HEK293 (cell line): ENCODE results near the gene LHFPL2.

Source experiments
- CTCF ChIA-PET: fragments of 350-600 bp; formaldehyde crosslinking; extraction: SDS; loops from one replicate; lab custom pipeline; 2021; ENCODE audit warnings: antibody characterized with exemption; lab: Yijun Ruan, JAX
- POLR2A ChIA-PET: fragments of 300-600 bp; formaldehyde crosslinking; extraction: SDS; loops from one replicate; lab custom pipeline; 2020; ENCODE audit warnings: antibody characterized with exemption, inconsistent platforms; lab: Yijun Ruan, JAX
- H3K27ac ChIP-seq: fragments of 200-500 bp; sonication (Bioruptor generic); 2 replicates; pipeline ENCODE4 v1.5.1; 2014; ENCODE audit warnings: low read depth, low read length, control low read depth, inconsistent platforms; ENCODE audit errors: extremely low read depth
- H3K36me3 ChIP-seq, 2 experiments: fragments of 200-500 bp in 1 of 2; sonication (Bioruptor generic) in 1 of 2; 1 replicate in 1 of 2; 2 replicates in 1 of 2; pipeline ENCODE4 v1.5.1; 2014 to 2017; ENCODE audit warnings: inconsistent platforms in 2 of 2, low read length in 2 of 2; ENCODE audit not compliant: control insufficient read depth in 2 of 2, insufficient read depth in 1 of 2
- H3K4me1 ChIP-seq: fragments of 200-500 bp; sonication (Bioruptor generic); 2 replicates; pipeline ENCODE4 v1.5.1; 2014; ENCODE audit warnings: mild to moderate bottlenecking, low read length, inconsistent platforms; ENCODE audit not compliant: control insufficient read depth, insufficient read depth
- H3K4me3 ChIP-seq: 2 replicates; pipeline ENCODE4 v1.5.1; 2011; ENCODE audit warnings: low read depth, mild to moderate bottlenecking, control low read depth, low read length, moderate library complexity
- H3K9me3 ChIP-seq: fragments of 200-500 bp; sonication (Bioruptor generic); 2 replicates; pipeline ENCODE4 v1.5.1; 2014; ENCODE audit warnings: low read depth, low read length, inconsistent platforms; ENCODE audit not compliant: control insufficient read depth, insufficient read depth
- HOXD13 ChIP-seq: sonication (generic); formaldehyde crosslinking; IDR thresholded peaks from 2 replicates; pipeline ENCODE4 v1.8.0; 2022; ENCODE audit warnings: missing genetic modification reagents, borderline replicate concordance
- ZBTB48 ChIP-seq: fragments of 450-650 bp; formaldehyde crosslinking; IDR thresholded peaks from 2 replicates; pipeline ENCODE4 v1.5.1; 2016; ENCODE audit warnings: missing biosample characterization, missing genetic modification characterization
- ZFP69B ChIP-seq: fragments of 450-650 bp; formaldehyde crosslinking; IDR thresholded peaks from 2 replicates; pipeline ENCODE4 v1.5.1; 2016; ENCODE audit warnings: missing biosample characterization, missing genetic modification characterization
- ZIC2 ChIP-seq: fragments of 450-650 bp; formaldehyde crosslinking; IDR thresholded peaks from 2 replicates; pipeline ENCODE4 v1.5.1; 2016; ENCODE audit warnings: missing biosample characterization, missing genetic modification characterization
- ZNF121 ChIP-seq: fragments of 450-650 bp; formaldehyde crosslinking; IDR thresholded peaks from 2 replicates; pipeline ENCODE4 v1.5.1; 2016; ENCODE audit warnings: missing biosample characterization, missing genetic modification characterization
- ZNF37A ChIP-seq: fragments of 450-650 bp; IDR thresholded peaks from 2 replicates; pipeline ENCODE4 v1.5.1; 2018; ENCODE audit warnings: missing biosample characterization, missing genetic modification characterization
- ZNF423 ChIP-seq: fragments of 450-650 bp; formaldehyde crosslinking; IDR thresholded peaks from 2 replicates; pipeline ENCODE4 v1.5.1; 2016; ENCODE audit warnings: missing biosample characterization, missing genetic modification characterization
- ZNF660 ChIP-seq: fragments of 450-650 bp; IDR thresholded peaks from 2 replicates; pipeline ENCODE4 v1.5.1; 2018; ENCODE audit warnings: missing biosample characterization, mild to moderate bottlenecking, missing genetic modification characterization
- TF ChIP-seq, protein P1 (sequence below): fragments of 450-650 bp; formaldehyde crosslinking; IDR thresholded peaks from 2 replicates; pipeline ENCODE4 v1.5.1; 2016; ENCODE audit warnings: missing biosample characterization, missing genetic modification characterization
- TF ChIP-seq, protein P2 (sequence below): fragments of 450-650 bp; formaldehyde crosslinking; IDR thresholded peaks from 2 replicates; pipeline ENCODE4 v1.5.1; 2017; ENCODE audit warnings: missing biosample characterization, missing genetic modification characterization

The LHFPL2 gene

DNA sequence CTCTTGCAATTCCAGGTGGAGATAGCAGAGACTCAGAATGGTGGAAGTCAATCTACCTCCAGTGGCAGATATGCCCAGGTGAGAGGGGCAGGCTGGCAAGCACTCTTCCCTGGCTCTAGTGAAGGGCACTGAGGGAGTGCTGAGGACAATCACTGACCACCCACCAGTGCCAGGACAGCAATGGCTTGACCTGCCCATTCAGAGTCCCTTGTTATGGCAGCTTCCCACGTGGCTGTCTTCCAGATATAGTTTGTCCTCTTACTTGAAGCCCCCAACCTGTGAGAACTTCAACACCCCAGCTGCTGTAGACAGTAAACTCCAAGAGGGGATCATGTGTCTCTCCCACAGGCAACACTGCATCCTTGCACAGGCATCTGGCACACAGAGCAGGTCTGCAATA is 104.7 kb downstream of the LHFPL2 start:
- CTCF ChIA-PET, result no interaction called here
- POLR2A ChIA-PET, result no interaction called here
- Histone ChIP-seq H3K4me3 (no peak overlapping the region), H3K4me1 (no peaks in the 10 kb centered on the region), H3K27ac (no peak overlapping the region), H3K9me3 (no peaks in the 10 kb centered on the region), H3K36me3 (no peaks in the 10 kb centered on the region)
- TF ChIP-seq ZNF423, result no peak

DNA sequence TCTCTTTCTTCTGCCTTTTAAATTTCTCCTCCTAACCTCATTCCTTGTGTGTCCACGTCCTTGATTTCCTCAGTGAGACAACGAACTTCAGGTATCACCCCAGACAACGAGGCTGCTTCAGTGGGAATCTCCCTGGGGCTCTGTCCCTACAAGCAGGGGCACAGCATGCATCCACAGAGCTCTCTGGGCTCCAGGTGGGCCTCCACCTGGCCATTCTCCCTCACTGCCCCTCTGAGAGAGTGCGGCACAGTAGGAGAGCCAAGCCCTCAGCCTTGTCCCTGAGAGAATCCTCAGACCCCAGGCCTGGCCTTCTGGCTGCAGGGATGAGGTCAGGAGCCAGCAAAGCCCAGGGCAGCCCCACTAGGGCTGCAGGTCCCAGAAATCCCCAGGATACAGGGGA is 105.3 kb downstream of the LHFPL2 start:
- H3K27ac ChIP-seq, result no peak overlapping the region
- no peak overlapping the region for H3K4me3 ChIP-seq
- no peaks in the 10 kb centered on the region for H3K36me3 ChIP-seq
- H3K9me3 ChIP-seq, result no peaks in the 10 kb centered on the region
- ChIA-PET CTCF (no interaction called here), POLR2A (no interaction called here)
- H3K4me1 ChIP-seq, result no peaks in the 10 kb centered on the region
- TF ChIP-seq ZNF37A (tag by site-specific recombination), result no peak
- TF ChIP-seq ZIC2, result peak; percentile 21; the same call in 1 of the 2 replicates

DNA sequence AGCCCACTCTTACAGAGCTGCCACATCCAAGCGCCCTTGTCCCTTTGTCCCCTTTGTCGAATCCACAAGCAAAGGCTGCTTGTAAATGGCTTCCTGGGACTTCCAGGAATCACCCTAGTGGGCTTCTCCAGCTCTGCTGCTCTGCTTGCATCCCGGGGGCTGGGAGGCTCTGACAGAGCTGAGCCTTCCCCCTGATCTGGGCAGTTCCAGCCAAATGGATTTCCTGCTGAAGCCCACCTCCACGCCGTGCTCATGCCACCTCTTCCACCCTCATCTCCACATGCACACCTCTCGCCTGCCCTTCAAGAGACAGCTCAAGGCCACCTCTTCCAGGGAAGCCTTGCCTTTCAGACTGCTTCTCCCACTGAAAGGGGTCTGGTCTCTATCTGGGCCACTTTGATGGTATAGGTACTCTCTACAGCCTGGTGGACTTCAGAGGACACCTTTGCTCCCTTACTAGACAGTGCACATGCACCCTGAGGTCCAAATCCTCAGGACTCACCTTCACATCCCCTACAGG is 106.2 kb downstream of the LHFPL2 start:
- Histone ChIP-seq H3K4me1 (no peaks in the 10 kb centered on the region), H3K27ac (no peak overlapping the region), H3K9me3 (no peaks in the 10 kb centered on the region), H3K36me3 (no peaks in the 10 kb centered on the region), H3K4me3 (no peak overlapping the region)
- ChIA-PET CTCF (interaction anchor here (1.0 to 1.1 kb wide), 2 partner anchors 9 to 83 kb away, joined by 3 to 6 read pairs; no protein-coding TSS in a partner anchor), POLR2A (no interaction called here)
- TF ChIP-seq HOXD13 (CRISPR knock-in tag) (no peak), ZIC2 (peak; percentile 77; the same call in 1 of the 2 replicates)

DNA sequence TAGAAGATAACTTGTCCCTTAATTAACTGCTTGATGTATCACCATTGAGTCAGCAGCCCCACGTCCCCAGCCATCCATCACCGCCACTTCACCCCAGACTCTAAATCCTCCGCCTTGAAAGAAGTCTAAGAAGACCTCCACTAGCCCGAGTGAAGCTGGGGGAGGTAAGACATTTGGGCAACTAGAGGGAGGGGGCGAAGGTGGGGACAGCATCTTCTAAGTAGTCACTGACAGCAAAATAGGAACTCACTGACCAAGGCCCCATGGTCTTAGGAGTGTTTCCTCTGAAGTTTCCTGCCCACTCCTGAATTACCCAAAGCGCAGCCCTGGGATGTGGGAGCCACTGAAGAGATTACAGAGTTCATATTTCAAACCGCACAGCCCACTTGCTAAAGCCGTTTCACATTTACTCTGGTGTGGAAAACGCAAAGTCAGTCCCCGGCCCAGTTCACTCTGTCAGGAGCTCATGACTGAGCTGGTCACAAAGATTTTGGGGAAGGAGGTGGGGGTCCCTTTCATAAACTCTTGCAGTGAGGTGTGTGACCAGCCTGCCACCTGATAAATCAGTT is 107.4 kb downstream of the LHFPL2 start:
- H3K36me3 ChIP-seq, result no peaks in the 10 kb centered on the region
- POLR2A ChIA-PET, result no interaction called here
- TF ChIP-seq ZBTB48 (tag by site-specific recombination) (no peak), ZIC2 (no peak), ZNF121 (tag by site-specific recombination) (no peak), ZNF660 (tag by site-specific recombination) (no peak), ZFP69B (tag by site-specific recombination) (no peak)
- TF ChIP-seq, protein P1, sequence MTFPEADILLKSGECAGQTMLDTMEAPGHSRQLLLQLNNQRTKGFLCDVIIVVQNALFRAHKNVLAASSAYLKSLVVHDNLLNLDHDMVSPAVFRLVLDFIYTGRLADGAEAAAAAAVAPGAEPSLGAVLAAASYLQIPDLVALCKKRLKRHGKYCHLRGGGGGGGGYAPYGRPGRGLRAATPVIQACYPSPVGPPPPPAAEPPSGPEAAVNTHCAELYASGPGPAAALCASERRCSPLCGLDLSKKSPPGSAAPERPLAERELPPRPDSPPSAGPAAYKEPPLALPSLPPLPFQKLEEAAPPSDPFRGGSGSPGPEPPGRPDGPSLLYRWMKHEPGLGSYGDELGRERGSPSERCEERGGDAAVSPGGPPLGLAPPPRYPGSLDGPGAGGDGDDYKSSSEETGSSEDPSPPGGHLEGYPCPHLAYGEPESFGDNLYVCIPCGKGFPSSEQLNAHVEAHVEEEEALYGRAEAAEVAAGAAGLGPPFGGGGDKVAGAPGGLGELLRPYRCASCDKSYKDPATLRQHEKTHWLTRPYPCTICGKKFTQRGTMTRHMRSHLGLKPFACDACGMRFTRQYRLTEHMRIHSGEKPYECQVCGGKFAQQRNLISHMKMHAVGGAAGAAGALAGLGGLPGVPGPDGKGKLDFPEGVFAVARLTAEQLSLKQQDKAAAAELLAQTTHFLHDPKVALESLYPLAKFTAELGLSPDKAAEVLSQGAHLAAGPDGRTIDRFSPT, result no peak
- TF ChIP-seq, protein P2, sequence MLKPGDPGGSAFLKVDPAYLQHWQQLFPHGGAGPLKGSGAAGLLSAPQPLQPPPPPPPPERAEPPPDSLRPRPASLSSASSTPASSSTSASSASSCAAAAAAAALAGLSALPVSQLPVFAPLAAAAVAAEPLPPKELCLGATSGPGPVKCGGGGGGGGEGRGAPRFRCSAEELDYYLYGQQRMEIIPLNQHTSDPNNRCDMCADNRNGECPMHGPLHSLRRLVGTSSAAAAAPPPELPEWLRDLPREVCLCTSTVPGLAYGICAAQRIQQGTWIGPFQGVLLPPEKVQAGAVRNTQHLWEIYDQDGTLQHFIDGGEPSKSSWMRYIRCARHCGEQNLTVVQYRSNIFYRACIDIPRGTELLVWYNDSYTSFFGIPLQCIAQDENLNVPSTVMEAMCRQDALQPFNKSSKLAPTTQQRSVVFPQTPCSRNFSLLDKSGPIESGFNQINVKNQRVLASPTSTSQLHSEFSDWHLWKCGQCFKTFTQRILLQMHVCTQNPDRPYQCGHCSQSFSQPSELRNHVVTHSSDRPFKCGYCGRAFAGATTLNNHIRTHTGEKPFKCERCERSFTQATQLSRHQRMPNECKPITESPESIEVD (tag by site-specific recombination), result no peak
- H3K27ac ChIP-seq, result no peak overlapping the region
- H3K9me3 ChIP-seq, result no peaks in the 10 kb centered on the region
- H3K4me1 ChIP-seq, result no peaks in the 10 kb centered on the region
- H3K4me3 ChIP-seq, result no peak overlapping the region
- CTCF ChIA-PET, result interaction anchor here (1.0 to 1.1 kb wide), 3 partner anchors 8 to 84 kb away, joined by 3 to 6 read pairs (median 5); no protein-coding TSS in a partner anchor
